ENCODE results near the gene FNIP2. TPM values are rescaled to one million over a fixed set of nuclear protein-coding genes. Genes with fewer than 3 reads are reported as not detected.
A peak's percentile ranks its signal among the peaks of the same experiment; 100 is the strongest.

Gene FNIP2
- total RNA-seq, 1 donor from 2014 or later = 56.0 TPM

DNA sequence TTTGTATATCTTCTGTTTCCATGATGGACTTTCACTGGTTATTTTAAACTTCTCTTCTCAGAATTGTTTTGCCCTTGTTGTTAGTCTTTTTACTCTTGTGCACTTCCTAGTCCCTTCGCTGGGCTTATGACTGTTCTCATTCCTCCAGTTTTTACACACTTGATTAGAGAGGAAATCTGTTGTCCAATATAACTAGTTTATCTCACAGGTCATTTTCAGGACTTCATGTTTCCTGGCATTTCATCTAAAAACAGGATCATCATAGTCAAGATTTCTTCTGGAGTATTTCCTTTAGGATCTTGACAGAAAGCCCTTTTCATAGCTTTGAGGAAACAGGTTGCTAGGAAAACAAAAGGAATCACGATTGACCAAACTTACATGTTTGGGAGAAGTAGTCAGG is 3.0 kb downstream of the FNIP2 start:
- H3K27ac Mint-ChIP-seq = no peak overlapping the region
- no peaks in the 10 kb centered on the region for H3K9me3 Mint-ChIP-seq (ENCODE audit: low read depth)
- H3K4me1 Mint-ChIP-seq (ENCODE audit: low read depth) = peaks cover 45% of the 10 kb centered on the region
- DNase-seq (ENCODE audit: low spot score, unreplicated experiment) = no peak
- H3K36me3 Mint-ChIP-seq (ENCODE audit: insufficient read depth) = no peaks in the 10 kb centered on the region
- TF ChIP-seq, protein P1, sequence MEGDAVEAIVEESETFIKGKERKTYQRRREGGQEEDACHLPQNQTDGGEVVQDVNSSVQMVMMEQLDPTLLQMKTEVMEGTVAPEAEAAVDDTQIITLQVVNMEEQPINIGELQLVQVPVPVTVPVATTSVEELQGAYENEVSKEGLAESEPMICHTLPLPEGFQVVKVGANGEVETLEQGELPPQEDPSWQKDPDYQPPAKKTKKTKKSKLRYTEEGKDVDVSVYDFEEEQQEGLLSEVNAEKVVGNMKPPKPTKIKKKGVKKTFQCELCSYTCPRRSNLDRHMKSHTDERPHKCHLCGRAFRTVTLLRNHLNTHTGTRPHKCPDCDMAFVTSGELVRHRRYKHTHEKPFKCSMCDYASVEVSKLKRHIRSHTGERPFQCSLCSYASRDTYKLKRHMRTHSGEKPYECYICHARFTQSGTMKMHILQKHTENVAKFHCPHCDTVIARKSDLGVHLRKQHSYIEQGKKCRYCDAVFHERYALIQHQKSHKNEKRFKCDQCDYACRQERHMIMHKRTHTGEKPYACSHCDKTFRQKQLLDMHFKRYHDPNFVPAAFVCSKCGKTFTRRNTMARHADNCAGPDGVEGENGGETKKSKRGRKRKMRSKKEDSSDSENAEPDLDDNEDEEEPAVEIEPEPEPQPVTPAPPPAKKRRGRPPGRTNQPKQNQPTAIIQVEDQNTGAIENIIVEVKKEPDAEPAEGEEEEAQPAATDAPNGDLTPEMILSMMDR (IDR thresholded peaks at IDR 0.05; ENCODE audit: unreplicated experiment) = no peak
- no peaks in the 10 kb centered on the region for H3K27me3 Mint-ChIP-seq
- H3K4me3 Mint-ChIP-seq (ENCODE audit: low read depth) = no peak overlapping the region

DNA sequence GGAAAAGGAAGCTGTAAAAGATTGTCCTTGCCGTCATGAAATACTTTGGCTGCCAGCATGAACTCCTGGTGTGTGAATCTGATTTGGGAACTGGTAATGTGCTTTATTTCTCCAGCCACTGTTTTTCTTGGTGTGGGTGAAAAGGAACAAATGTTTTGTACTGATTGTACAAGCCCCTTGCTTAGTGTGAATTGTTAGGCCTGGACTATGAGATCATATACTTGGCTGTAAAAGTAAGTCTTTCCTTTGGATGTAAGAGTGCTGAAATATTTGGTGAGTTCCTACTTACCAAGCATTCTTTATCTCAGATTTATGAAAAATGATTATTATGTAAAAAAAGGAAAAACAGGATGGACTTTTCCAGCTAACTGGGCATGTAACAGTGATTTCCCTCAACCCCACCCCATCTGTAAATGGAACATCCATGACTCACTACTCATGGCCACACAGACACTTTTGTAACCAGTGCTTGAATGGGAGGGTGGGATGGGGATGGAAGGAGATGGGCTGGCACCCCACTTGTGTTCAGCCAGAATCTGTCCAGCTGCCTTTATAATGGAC is 6.3 kb downstream of the FNIP2 start:
- TF ChIP-seq, protein P1 (IDR thresholded peaks at IDR 0.05; ENCODE audit: unreplicated experiment) = no peak
- peaks cover 55% of the 10 kb centered on the region for H3K4me1 Mint-ChIP-seq (ENCODE audit: low read depth)
- no peaks in the 10 kb centered on the region for H3K9me3 Mint-ChIP-seq (ENCODE audit: low read depth)
- DNase-seq (ENCODE audit: low spot score, unreplicated experiment) = no peak
- no peaks in the 10 kb centered on the region for H3K36me3 Mint-ChIP-seq (ENCODE audit: insufficient read depth)
- H3K4me3 Mint-ChIP-seq (ENCODE audit: low read depth) = no peak overlapping the region
- no peak overlapping the region for H3K27ac Mint-ChIP-seq
- H3K27me3 Mint-ChIP-seq = no peaks in the 10 kb centered on the region

DNA sequence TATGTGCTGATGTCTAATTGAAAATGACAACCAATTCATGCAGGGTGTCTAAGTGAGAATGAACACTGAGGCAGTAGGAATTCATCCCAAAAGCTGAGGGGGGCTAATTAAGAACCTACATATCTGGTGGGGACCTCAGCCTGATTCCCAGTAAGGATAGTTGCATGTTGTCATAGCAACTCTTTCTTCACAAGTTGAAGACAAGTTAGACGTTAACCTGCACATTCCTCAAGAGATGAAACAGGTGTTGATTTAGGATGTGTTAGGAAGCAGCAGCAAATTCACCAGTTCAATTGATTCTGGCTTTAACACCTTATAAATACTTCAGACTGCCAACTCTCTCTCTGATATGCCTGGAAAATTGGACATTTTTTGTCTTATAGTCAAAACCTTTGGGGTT is 7.3 kb downstream of the FNIP2 start:
- no peaks in the 10 kb centered on the region for H3K36me3 Mint-ChIP-seq (ENCODE audit: insufficient read depth)
- TF ChIP-seq, protein P1 (IDR thresholded peaks at IDR 0.05; ENCODE audit: unreplicated experiment) = no peak
- no peak for DNase-seq (ENCODE audit: low spot score, unreplicated experiment)
- no peak overlapping the region for H3K4me3 Mint-ChIP-seq (ENCODE audit: low read depth)
- no peaks in the 10 kb centered on the region for H3K27me3 Mint-ChIP-seq
- no peak overlapping the region for H3K27ac Mint-ChIP-seq
- peaks cover 54% of the 10 kb centered on the region for H3K4me1 Mint-ChIP-seq (ENCODE audit: low read depth)
- H3K9me3 Mint-ChIP-seq (ENCODE audit: low read depth) = no peaks in the 10 kb centered on the region

DNA sequence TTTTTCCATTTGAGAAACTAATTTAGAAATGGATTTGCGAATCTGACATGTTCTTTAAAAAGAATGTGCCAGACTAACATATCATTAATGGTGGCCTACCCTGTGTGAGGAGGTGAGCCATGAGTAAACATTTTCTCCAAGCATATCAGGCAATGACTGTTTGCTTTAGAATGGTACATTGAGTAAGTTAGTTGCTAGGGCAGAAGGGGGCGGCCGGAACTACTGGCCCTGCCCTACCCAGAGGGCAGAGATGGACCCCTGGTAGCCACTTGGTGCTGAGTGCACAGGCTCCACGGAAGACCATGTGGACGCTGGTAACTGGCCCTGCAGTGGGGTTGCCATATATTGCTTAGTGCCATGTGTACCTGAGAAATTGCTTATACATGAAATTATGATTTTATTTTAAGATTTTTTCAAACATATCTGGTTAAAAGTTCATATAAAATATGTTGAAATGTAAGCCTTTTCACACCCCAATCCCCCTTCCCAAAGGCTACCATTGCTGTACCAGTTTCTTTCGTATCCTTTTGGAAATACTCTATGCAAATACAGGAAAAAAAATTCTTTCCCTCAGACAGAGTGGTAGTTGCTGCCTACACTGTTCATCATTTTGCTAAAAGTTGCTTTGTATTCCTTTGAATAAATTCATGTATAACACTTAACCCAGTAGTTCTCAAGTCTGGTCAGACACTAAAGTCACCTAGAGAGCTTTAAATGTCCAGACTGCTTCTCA is 8.8 kb downstream of the FNIP2 start:
- no peak for DNase-seq (ENCODE audit: low spot score, unreplicated experiment)
- Mint-ChIP-seq H3K4me1 (ENCODE audit: low read depth) (peaks cover 56% of the 10 kb centered on the region), H3K36me3 (ENCODE audit: insufficient read depth) (no peaks in the 10 kb centered on the region), H3K27ac (peak overlapping the region; percentile 73), H3K27me3 (no peaks in the 10 kb centered on the region), H3K4me3 (ENCODE audit: low read depth) (peak overlapping the region; percentile 1), H3K9me3 (ENCODE audit: low read depth) (no peaks in the 10 kb centered on the region)
- TF ChIP-seq, protein P1 (IDR thresholded peaks at IDR 0.05; ENCODE audit: unreplicated experiment) = no peak

DNA sequence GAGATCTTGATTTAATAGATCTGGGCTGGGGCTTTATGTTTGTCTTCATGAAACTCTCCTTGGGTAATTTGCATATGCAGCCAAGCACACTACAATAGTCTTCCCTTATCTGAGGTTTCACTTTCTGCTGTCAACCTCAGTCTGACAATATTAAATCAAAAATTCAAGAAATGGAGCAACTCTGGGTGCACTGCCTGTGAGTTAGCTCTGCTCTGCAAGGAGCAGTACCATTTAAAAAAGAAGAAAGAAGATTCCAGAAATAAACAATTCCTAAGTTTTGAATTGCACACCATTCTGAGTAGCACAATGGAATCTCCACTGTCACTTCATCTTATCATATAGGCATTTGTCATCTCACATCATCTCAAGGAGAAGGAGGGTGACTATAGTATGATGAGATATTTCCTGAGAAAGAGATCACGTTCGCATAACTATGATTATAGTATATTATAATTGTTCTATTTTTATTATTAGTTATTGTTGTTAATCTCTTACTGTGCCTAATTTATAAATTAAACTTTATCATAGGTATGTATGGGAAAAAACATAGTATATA is 9.4 kb downstream of the FNIP2 start:
- Mint-ChIP-seq H3K4me3 (ENCODE audit: low read depth) (peak overlapping the region; percentile 16), H3K36me3 (ENCODE audit: insufficient read depth) (no peaks in the 10 kb centered on the region), H3K4me1 (ENCODE audit: low read depth) (peaks cover 61% of the 10 kb centered on the region), H3K27ac (peak overlapping the region; percentile 73), H3K27me3 (no peaks in the 10 kb centered on the region), H3K9me3 (ENCODE audit: low read depth) (no peaks in the 10 kb centered on the region)
- no peak for DNase-seq (ENCODE audit: low spot score, unreplicated experiment)
- TF ChIP-seq, protein P1 (IDR thresholded peaks at IDR 0.05; ENCODE audit: unreplicated experiment) = no peak
